HepG2 (cell line): ENCODE data around the gene CENPM. TPM values are rescaled to one million over a fixed set of nuclear protein-coding genes. Genes with fewer than 3 reads are reported as not detected.
A peak's percentile ranks its signal among the peaks of the same experiment; 100 is the strongest.

Experiments used
- CBFB ChIP-seq: sonication (generic); formaldehyde crosslinking; IDR thresholded peaks from 2 replicates; pipeline ENCODE4 v1.4.0; 2020; ENCODE audit warnings: missing genetic modification reagents
- GATAD1 ChIP-seq: IDR thresholded peaks from 2 replicates; pipeline ENCODE4 v1.6.1; 2016; ENCODE audit warnings: missing genetic modification reagents, missing compliant biosample characterization
- SMYD3 ChIP-seq: sonication (generic); formaldehyde crosslinking; IDR thresholded peaks from 2 replicates; pipeline ENCODE4 v1.8.1; 2023; ENCODE audit warnings: mild to moderate bottlenecking, missing genetic modification reagents
- TAF15 ChIP-seq: fragments of 200-400 bp; formaldehyde crosslinking; IDR thresholded peaks from one replicate; pipeline ENCODE4 v1.6.1; 2018; ENCODE audit warnings: mild to moderate bottlenecking, low read depth, low read length; ENCODE audit not compliant: poor library complexity, severe bottlenecking
- TBX3 ChIP-seq: fragments of 450-650 bp; IDR thresholded peaks from 2 replicates; pipeline ENCODE4 v1.6.1; 2017; ENCODE audit warnings: antibody characterized with exemption, mild to moderate bottlenecking, inconsistent platforms, borderline replicate concordance
- U2AF1 ChIP-seq: fragments of 200-400 bp; formaldehyde crosslinking; optimal IDR thresholded peaks from 2 replicates; pipeline ENCODE3; 2017; ENCODE audit warnings: mild to moderate bottlenecking, low read depth, low read length
- ZNF337 ChIP-seq: sonication (generic); formaldehyde crosslinking; IDR thresholded peaks from 2 replicates; pipeline ENCODE4 v1.5.1; 2020; ENCODE audit warnings: missing genetic modification reagents, low read depth, mild to moderate bottlenecking, borderline replicate concordance
- ZNF343 ChIP-seq: sonication (generic); formaldehyde crosslinking; IDR thresholded peaks from 2 replicates; pipeline ENCODE4 v1.4.0; 2020; ENCODE audit warnings: mild to moderate bottlenecking, missing genetic modification reagents
- ZNF607 ChIP-seq: sonication (generic); formaldehyde crosslinking; IDR thresholded peaks from 2 replicates; pipeline ENCODE4 v1.5.1; 2020; ENCODE audit warnings: missing genetic modification reagents, mild to moderate bottlenecking, borderline replicate concordance
- ZNF615 ChIP-seq: sonication (generic); formaldehyde crosslinking; IDR thresholded peaks from 2 replicates; pipeline ENCODE4 v1.5.0; 2020; ENCODE audit warnings: mild to moderate bottlenecking, missing genetic modification reagents, borderline replicate concordance
- ZNF652 ChIP-seq: IDR thresholded peaks from 2 replicates; pipeline ENCODE4 v1.6.1; 2016; ENCODE audit warnings: low read depth, borderline replicate concordance
- ZSCAN31 ChIP-seq: sonication (generic); formaldehyde crosslinking; IDR thresholded peaks from 2 replicates; pipeline ENCODE4 v1.5.0; 2020; ENCODE audit warnings: low read depth, mild to moderate bottlenecking, missing genetic modification reagents
- polyA plus RNA-seq, 8 experiments: library from polyadenylated mRNA; depleted of rRNA in 3 of 8; stranded (reverse) in 7 of 8; unstranded in 1 of 8; fragments of >200 nt; fragmentation: Illumina TruSeq in 4 of 8; extraction: Trizol in 4 of 8; gene quantifications; 2 replicates each; pipeline versions ENCODE4 v1.2.1 to v1.2.3, GENCODE V29; 2011 to 2016; ENCODE audit warnings: low read depth in 4 of 8, missing spikeins in 1 of 8, mixed read lengths in 1 of 8; ENCODE audit not compliant: insufficient read depth in 1 of 8
- total RNA-seq, 5 experiments: library from RNA; depleted of rRNA; stranded (reverse); fragments of >200 nt; fragmentation: Illumina TruSeq; extraction: Trizol; gene quantifications; 2 replicates each; pipeline ENCODE4 v1.2.3, GENCODE V29; 2016; ENCODE audit warnings: low read depth in 1 of 5
- TF ChIP-seq, protein P1 (sequence below): sonication (generic); formaldehyde crosslinking; conservative IDR thresholded peaks from 2 replicates; pipeline ENCODE4 v1.8.1; 2023; ENCODE audit warnings: missing genetic modification reagents
- TF ChIP-seq, protein P2 (sequence below): IDR thresholded peaks from 2 replicates; pipeline ENCODE4 v1.6.1; 2016; ENCODE audit warnings: missing compliant biosample characterization, missing genetic modification reagents, borderline replicate concordance
- TF ChIP-seq, protein P3 (sequence below): sonication (generic); formaldehyde crosslinking; IDR thresholded peaks from 2 replicates; pipeline ENCODE4 v1.4.0; 2020; ENCODE audit warnings: mild to moderate bottlenecking, missing genetic modification reagents
- TF ChIP-seq, protein P4 (sequence below): sonication (generic); formaldehyde crosslinking; IDR thresholded peaks from 2 replicates; pipeline ENCODE4; 2020; ENCODE audit warnings: missing genetic modification reagents, mild to moderate bottlenecking, borderline replicate concordance
- TF ChIP-seq, protein P5 (sequence below): sonication (generic); formaldehyde crosslinking; IDR thresholded peaks from 2 replicates; pipeline ENCODE4 v1.5.0; 2020; ENCODE audit warnings: mild to moderate bottlenecking, low read depth, missing genetic modification reagents, borderline replicate concordance
- TF ChIP-seq, protein P6 (sequence below): sonication (generic); formaldehyde crosslinking; IDR thresholded peaks from 2 replicates; pipeline ENCODE4 v1.4.0; 2020; ENCODE audit warnings: missing genetic modification reagents, mild to moderate bottlenecking, borderline replicate concordance

Gene CENPM
- total and polyA plus RNA-seq, 2 of the 13 experiments (the other 11 are each of a cell fraction or from before 2014, with no cell fraction given), result 11.2 to 37.3 TPM

DNA sequence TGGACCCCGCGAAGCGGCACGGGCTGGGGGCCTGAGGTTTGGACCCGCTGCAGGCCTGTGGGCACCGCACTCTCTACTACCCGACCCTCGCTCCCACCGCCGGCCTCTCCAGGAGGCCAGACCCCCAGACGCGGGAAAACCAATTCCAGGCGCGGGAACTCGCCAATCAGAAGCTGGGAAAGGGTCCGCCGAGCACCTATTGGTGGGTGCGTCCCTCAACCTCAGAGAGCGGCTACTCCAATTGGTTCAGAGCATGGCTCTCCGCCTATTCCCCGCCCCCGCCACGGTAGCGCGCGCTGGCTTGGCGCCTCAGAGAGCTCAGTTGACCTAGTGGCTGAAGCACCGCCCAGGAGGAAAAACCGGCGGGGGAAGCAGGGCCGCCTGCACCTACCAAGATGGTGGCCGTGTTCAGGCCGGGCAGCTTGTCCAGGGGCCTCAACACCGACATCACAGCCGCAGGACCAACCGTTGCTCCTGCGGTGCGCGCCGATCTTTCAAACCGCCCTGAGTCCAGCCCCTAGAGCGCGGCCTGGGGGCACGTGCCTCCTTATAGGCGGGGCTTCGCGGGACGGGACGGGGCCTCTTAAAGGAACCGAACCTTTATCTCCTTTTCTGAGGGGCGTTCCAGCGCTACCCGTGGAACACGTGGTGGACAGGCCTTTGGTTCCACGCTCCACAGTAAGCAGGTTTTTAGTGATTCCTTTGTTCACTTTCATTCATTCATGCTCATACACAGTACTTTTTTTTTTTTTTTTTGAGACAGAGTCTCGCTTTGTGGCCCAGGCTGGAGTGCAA is at the start of gene CENPM (continued):
- TF ChIP-seq, protein P1, sequence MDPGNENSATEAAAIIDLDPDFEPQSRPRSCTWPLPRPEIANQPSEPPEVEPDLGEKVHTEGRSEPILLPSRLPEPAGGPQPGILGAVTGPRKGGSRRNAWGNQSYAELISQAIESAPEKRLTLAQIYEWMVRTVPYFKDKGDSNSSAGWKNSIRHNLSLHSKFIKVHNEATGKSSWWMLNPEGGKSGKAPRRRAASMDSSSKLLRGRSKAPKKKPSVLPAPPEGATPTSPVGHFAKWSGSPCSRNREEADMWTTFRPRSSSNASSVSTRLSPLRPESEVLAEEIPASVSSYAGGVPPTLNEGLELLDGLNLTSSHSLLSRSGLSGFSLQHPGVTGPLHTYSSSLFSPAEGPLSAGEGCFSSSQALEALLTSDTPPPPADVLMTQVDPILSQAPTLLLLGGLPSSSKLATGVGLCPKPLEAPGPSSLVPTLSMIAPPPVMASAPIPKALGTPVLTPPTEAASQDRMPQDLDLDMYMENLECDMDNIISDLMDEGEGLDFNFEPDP, result 0 out of 2 replicates have a peak, but pooled peaks have one; percentile 76
- peak; percentile 94 for TF ChIP-seq SMYD3 (CRISPR knock-in tag)
- TF ChIP-seq, protein P2, sequence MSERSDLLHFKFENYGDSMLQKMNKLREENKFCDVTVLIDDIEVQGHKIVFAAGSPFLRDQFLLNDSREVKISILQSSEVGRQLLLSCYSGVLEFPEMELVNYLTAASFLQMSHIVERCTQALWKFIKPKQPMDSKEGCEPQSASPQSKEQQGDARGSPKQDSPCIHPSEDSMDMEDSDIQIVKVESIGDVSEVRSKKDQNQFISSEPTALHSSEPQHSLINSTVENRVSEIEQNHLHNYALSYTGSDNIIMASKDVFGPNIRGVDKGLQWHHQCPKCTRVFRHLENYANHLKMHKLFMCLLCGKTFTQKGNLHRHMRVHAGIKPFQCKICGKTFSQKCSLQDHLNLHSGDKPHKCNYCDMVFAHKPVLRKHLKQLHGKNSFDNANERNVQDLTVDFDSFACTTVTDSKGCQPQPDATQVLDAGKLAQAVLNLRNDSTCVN (CRISPR knock-in tag), result no peak
- TF ChIP-seq, protein P3, sequence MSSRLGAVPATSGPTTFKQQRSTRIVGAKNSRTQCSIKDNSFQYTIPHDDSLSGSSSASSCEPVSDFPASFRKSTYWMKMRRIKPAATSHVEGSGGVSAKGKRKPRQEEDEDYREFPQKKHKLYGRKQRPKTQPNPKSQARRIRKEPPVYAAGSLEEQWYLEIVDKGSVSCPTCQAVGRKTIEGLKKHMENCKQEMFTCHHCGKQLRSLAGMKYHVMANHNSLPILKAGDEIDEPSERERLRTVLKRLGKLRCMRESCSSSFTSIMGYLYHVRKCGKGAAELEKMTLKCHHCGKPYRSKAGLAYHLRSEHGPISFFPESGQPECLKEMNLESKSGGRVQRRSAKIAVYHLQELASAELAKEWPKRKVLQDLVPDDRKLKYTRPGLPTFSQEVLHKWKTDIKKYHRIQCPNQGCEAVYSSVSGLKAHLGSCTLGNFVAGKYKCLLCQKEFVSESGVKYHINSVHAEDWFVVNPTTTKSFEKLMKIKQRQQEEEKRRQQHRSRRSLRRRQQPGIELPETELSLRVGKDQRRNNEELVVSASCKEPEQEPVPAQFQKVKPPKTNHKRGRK, result no peak
- 0 out of 2 replicates have a peak, but pooled peaks have one; percentile 28 for TF ChIP-seq ZSCAN31
- TF ChIP-seq U2AF1, result no peak
- TF ChIP-seq, protein P4, sequence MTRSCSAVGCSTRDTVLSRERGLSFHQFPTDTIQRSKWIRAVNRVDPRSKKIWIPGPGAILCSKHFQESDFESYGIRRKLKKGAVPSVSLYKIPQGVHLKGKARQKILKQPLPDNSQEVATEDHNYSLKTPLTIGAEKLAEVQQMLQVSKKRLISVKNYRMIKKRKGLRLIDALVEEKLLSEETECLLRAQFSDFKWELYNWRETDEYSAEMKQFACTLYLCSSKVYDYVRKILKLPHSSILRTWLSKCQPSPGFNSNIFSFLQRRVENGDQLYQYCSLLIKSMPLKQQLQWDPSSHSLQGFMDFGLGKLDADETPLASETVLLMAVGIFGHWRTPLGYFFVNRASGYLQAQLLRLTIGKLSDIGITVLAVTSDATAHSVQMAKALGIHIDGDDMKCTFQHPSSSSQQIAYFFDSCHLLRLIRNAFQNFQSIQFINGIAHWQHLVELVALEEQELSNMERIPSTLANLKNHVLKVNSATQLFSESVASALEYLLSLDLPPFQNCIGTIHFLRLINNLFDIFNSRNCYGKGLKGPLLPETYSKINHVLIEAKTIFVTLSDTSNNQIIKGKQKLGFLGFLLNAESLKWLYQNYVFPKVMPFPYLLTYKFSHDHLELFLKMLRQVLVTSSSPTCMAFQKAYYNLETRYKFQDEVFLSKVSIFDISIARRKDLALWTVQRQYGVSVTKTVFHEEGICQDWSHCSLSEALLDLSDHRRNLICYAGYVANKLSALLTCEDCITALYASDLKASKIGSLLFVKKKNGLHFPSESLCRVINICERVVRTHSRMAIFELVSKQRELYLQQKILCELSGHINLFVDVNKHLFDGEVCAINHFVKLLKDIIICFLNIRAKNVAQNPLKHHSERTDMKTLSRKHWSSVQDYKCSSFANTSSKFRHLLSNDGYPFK (CRISPR knock-in tag), result peak; percentile 73; the same call in 1 of the 2 replicates
- TF ChIP-seq, protein P5, sequence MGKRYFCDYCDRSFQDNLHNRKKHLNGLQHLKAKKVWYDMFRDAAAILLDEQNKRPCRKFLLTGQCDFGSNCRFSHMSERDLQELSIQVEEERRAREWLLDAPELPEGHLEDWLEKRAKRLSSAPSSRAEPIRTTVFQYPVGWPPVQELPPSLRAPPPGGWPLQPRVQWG (CRISPR knock-in tag), result no peak
- TF ChIP-seq ZNF337 (CRISPR knock-in tag), result peak; percentile 77; the same call in 1 of the 2 replicates
- TF ChIP-seq TBX3, result no peak; the same call in 1 of the 2 replicates
- no peak for TF ChIP-seq CBFB (CRISPR knock-in tag)
- no peak; the same call in 1 of the 2 replicates for TF ChIP-seq ZNF615
- TF ChIP-seq, protein P6, sequence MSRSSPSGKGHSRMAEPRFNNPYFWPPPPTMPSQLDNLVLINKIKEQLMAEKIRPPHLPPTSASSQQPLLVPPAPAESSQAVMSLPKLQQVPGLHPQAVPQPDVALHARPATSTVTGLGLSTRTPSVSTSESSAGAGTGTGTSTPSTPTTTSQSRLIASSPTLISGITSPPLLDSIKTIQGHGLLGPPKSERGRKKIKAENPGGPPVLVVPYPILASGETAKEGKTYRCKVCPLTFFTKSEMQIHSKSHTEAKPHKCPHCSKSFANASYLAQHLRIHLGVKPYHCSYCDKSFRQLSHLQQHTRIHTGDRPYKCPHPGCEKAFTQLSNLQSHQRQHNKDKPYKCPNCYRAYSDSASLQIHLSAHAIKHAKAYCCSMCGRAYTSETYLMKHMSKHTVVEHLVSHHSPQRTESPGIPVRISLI, result peak; percentile 36; the same call in 1 of the 2 replicates
- TF ChIP-seq ZNF343 (CRISPR knock-in tag), result peak; percentile 96
- peak; percentile 68 for TF ChIP-seq ZNF607 (CRISPR knock-in tag)
- TF ChIP-seq TAF15, result no peak
- peak; percentile 79 for TF ChIP-seq GATAD1
- TF ChIP-seq ZNF652 (CRISPR knock-in tag), result no peak
